ENCODE results near the gene CBFA2T3.
"Not testable (repeated sequence)": the region's sequence is repeated elsewhere in the genome, so short reads cannot be mapped to it uniquely, and the experiment has no call there.

Gene CBFA2T3

GRCh38 chr16:89022051-89022836 lies 45.2 kb upstream of the CBFA2T3 start:
- no peak for DNase-seq (ENCODE audit: low spot score)

GRCh38 chr16:89020925-89021595 lies 44.1 kb upstream of the CBFA2T3 start:
- TF ChIP-seq CTCF (IDR thresholded peaks at IDR 0.05; ENCODE audit: extremely low read depth, missing control alignments), result no peak
- DNase-seq (ENCODE audit: low spot score), result no peak

More at GRCh38 chr16:89022051-89022836, 45.2 kb upstream of the CBFA2T3 start:
- no peak for TF ChIP-seq CTCF (IDR thresholded peaks at IDR 0.05; ENCODE audit: extremely low read depth, missing control alignments)

- no peak for TF ChIP-seq CTCF (IDR thresholded peaks at IDR 0.05; ENCODE audit: extremely low read depth, missing control alignments)
- peak; percentile 83 for DNase-seq (ENCODE audit: low spot score)
Measured at GRCh38 chr16:89020068-89020924, 43.3 kb upstream of the CBFA2T3 start.

GRCh38 chr16:89019511-89019910 lies 42.5 kb upstream of the CBFA2T3 start:
- no peak for TF ChIP-seq CTCF (IDR thresholded peaks at IDR 0.05; ENCODE audit: extremely low read depth, missing control alignments)
- DNase-seq (ENCODE audit: low spot score), result no peak

- DNase-seq (ENCODE audit: low spot score), result no peak
- no peak for TF ChIP-seq CTCF (IDR thresholded peaks at IDR 0.05; ENCODE audit: extremely low read depth, missing control alignments)
Measured at GRCh38 chr16:89018282-89019158, 41.5 kb upstream of the CBFA2T3 start.

- TF ChIP-seq CTCF (IDR thresholded peaks at IDR 0.05; ENCODE audit: extremely low read depth, missing control alignments), result no peak
- no peak for DNase-seq (ENCODE audit: low spot score)
Measured at GRCh38 chr16:89017543-89018281, 40.7 kb upstream of the CBFA2T3 start.

GRCh38 chr16:89016561-89016960 lies 39.6 kb upstream of the CBFA2T3 start:
- DNase-seq (ENCODE audit: low spot score), result not testable (repeated sequence)

All from GM20000 (cell line).